Measurements from ENCODE around the gene MVK.

The MVK gene

DNA sequence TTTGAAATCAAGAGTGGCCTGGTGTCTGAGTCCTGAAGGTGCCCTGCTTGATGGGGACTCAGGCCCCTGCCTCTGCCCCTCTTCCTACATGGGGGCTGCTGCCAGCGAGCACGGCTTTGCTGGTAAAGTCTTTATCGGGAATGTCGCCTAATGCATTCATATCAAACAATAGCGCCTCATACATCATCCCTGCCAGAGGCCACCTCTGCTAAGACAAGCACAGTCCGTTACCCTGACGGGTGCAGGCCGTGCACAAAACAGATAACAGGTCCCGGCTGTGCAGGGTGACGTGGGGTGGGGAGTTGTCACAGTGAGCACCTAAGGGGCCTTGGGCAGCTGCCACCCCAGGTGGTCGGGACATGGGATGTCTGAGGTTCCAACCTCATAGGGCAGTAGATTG lies 71.6 kb downstream of the MVK start:
- Histone ChIP-seq H3K36me3 (no peaks in the 10 kb centered on the region), H3K9me3 (ENCODE audit: severe bottlenecking) (no peaks in the 10 kb centered on the region), H3K27ac (peak overlapping the region; percentile 23; the same call in 1 of the 2 replicates), H3K27me3 (ENCODE audit: insufficient read depth, low read depth, severe bottlenecking) (no peaks in the 10 kb centered on the region), H3K4me3 (ENCODE audit: low read depth, low read length) (no peak overlapping the region)
- TF ChIP-seq, protein P1, sequence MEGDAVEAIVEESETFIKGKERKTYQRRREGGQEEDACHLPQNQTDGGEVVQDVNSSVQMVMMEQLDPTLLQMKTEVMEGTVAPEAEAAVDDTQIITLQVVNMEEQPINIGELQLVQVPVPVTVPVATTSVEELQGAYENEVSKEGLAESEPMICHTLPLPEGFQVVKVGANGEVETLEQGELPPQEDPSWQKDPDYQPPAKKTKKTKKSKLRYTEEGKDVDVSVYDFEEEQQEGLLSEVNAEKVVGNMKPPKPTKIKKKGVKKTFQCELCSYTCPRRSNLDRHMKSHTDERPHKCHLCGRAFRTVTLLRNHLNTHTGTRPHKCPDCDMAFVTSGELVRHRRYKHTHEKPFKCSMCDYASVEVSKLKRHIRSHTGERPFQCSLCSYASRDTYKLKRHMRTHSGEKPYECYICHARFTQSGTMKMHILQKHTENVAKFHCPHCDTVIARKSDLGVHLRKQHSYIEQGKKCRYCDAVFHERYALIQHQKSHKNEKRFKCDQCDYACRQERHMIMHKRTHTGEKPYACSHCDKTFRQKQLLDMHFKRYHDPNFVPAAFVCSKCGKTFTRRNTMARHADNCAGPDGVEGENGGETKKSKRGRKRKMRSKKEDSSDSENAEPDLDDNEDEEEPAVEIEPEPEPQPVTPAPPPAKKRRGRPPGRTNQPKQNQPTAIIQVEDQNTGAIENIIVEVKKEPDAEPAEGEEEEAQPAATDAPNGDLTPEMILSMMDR (IDR thresholded peaks at IDR 0.05; ENCODE audit: low read depth, low read length): no peak
- DNase-seq: no peak

DNA sequence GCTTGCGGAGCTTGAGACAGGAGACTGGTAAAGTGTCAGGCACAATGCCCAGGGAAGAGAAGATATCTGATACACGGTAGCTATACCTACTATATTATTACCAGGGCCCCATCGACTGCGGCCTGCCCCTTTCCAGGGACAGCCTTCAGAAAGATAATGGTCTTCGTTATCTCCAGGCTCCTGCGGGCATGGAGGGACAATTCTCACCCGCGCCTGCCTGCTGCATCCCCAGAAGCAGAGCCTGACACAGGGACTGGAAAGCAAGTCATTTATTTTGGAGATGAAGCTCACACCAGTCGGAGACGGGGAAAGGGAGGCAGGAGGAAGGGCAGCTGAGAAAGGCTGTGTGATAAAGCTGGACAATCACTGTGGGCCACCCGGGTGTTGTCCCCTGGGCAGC lies 72.1 kb downstream of the MVK start:
- TF ChIP-seq, protein P1 (IDR thresholded peaks at IDR 0.05; ENCODE audit: low read depth, low read length): no peak
- Histone ChIP-seq H3K27ac (peak overlapping the region; percentile 71), H3K4me3 (ENCODE audit: low read depth, low read length) (no peak overlapping the region), H3K36me3 (no peaks in the 10 kb centered on the region), H3K27me3 (ENCODE audit: insufficient read depth, low read depth, severe bottlenecking) (no peaks in the 10 kb centered on the region), H3K9me3 (ENCODE audit: severe bottlenecking) (no peaks in the 10 kb centered on the region)
- no peak for DNase-seq
